Stimulated activated CD8-positive, alpha-beta memory T cell treated with anti-CD3 and anti-CD28 coated beads, Interleukin-2, amount 100 ng/mL, for 48 hours (primary cell): ENCODE measurements around the gene NLGN1.

Source experiments
- DNase-seq, 2 donors: peaks; one replicate each; pipeline ENCODE4 v3.0.0-alpha.2; 2020; ENCODE audit warnings: low read depth in 2 of 2

The NLGN1 gene

GRCh38 chr3:173902871-173903270 is 505.3 kb downstream of the NLGN1 start:
- no peak for DNase-seq

- no peak for DNase-seq
Observed at GRCh38 chr3:173905381-173905780, 507.8 kb downstream of the NLGN1 start.

- DNase-seq = no peak
Observed at GRCh38 chr3:173911446-173911845, 513.9 kb downstream of the NLGN1 start.

- DNase-seq = no peak
Observed at GRCh38 chr3:173912126-173912525, 514.6 kb downstream of the NLGN1 start.

DNA sequence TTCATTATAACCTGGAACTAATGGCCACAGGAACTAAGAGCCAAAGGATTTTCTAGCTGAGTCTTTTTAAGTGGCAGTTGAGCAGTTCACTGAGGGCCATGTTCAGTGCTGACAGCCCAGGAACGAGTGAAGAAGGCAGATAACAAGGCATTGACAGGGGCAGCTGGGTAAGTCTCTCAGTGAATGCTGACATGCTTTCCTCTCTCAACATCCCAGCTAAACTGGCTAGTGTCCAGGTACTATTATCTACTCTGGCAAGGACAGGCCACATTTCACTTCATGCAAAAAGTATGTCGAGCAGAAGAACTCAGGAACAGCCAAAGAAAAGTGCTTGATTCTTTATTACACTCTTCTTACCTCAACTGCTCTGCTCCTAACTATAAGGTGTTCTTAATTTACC is 515.9 kb downstream of the NLGN1 start:
- DNase-seq = no peak

DNA sequence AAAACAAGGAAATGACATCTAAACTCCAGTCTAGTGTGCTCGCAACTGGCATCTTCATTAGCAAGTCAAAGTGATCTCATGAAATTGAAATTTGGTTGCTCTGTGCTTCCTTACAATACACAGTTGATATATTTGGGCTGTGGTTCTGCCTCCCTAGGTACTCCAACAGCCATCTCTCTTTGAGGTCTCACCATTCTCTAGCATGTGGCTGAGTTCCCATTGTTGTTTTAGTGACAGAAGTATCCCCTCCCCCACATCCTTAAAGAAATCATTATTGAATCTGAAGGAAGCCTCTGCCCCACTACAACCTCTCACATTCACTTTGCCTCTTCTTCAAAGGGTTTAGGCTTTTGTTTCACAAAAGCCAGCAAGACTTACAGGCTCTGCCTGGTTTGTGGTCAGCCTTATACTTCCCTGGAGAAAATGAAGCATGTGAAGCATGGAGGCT is 516.5 kb downstream of the NLGN1 start:
- DNase-seq = no peak

- no peak for DNase-seq
Observed at GRCh38 chr3:173916799-173917198, 519.3 kb downstream of the NLGN1 start.

DNA sequence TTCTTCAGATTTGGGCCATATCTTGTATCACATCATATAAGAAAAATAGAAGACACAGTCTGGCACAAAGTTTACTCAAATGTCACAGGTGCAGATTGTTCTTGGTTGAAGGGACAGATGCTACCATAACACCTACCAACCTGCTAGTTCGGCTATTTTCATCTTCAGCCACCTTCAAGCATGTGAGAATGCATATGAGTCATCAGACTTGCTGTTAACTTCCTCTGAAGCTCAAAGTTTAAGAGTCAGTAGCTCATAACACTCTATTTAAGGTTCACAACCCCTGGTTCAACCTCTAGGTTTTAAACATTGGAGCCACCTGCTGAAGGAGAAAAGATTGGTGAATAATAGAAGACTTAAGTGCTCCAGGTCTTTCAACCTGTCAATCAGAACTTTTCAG is 522.8 kb downstream of the NLGN1 start:
- no peak for DNase-seq

DNA sequence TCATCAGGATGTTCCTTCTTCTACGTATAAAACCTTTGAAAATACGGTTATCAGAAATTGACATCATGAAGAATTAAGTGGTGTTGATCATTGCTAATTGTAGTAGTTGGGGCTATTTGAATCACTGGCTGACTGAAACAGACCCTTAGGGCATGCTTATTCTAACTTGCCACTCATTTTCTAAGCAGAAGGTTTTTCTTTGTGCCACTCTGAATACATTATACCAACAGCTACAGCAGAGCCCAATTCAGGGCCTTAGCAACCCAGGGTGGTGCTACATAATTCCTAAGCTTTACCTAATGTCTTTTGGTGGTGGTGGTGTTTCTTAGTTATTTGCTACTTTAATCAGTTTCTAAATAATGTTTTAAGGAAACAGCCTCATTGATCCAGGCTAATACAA is 524.2 kb downstream of the NLGN1 start:
- no peak for DNase-seq

GRCh38 chr3:173923204-173923603 is 525.7 kb downstream of the NLGN1 start:
- no peak for DNase-seq

DNA sequence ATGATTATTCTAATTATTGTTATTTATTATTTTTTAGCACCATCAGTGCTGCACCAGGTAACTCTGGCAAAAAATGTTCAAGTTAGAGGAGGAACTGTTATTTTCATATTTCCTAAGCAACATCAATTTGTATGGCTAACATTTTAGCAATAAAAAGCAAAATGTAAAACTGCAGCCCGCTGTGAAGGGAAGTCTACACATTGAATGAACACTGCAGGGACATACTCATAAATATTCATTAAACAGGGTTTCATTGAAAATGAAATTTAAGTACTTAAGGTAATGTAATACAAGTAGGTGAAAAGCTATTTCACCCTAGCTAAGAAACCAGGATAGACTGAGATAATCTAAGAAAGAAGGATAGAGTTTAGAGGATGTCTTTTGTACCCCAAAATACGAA is 532.7 kb downstream of the NLGN1 start:
- DNase-seq = no peak

DNA sequence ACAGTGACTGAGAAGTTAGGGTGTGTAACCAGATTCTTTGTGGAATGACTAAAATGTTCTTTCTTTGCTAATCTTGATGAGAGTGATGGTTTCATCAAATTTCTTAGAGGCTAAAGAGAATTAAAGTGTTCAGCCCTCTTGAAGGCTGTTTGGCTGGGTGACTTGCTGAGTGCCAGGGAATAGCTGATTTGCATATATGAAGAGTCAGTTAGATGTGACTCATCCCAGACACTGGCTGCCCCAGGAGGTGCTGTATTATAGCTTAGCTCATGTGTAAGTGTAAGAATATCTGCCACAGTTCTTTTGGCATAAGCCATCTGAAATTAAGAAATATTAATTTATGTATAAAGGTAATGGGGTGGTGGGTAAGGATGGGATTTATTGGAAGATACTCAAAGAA is 535.1 kb downstream of the NLGN1 start:
- no peak for DNase-seq

- DNase-seq = no peak
Observed at GRCh38 chr3:173933113-173933512, 535.6 kb downstream of the NLGN1 start.

DNA sequence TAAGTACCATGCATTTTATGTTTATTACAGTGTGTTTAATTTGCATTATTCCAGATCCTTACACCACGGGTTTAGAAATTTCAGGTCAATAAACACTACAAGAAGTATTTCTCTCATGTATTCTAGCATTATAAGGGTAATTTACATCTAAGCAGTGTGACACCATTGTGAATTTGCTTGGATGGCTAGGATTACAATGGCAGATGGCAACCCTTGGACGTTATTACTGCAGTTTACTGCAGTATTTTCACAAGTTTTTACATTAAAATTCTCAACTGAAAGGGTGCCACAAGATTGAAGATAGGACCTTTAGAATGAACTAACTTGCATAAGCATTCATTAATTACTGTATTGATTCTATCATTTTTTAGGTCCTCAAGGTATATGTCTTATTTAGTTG is 538.8 kb downstream of the NLGN1 start:
- DNase-seq = no peak

GRCh38 chr3:173938159-173938558 is 540.6 kb downstream of the NLGN1 start:
- no peak for DNase-seq

- DNase-seq = no peak
Observed at GRCh38 chr3:173938616-173939015, 541.1 kb downstream of the NLGN1 start.

DNA sequence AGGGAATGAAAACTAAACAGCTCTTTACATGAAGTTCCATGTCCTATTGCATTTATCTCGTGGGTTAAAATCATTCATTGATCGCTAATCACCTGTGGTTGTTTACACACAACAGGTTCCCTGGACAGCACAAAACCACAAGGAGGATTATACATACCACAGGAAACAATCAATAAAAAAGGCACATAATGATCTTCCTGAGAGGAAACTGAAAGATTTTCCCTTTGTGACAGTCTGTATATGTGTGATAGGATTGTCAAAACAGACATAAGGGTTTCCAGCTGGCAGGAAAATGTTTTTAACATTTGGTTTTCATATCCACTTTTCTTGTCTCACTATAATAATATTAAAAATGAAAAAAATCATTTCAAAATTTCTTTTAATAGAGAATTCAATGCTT is 541.8 kb downstream of the NLGN1 start:
- no peak for DNase-seq

- DNase-seq = no peak
Observed at GRCh38 chr3:173943264-173943663, 545.7 kb downstream of the NLGN1 start.

DNA sequence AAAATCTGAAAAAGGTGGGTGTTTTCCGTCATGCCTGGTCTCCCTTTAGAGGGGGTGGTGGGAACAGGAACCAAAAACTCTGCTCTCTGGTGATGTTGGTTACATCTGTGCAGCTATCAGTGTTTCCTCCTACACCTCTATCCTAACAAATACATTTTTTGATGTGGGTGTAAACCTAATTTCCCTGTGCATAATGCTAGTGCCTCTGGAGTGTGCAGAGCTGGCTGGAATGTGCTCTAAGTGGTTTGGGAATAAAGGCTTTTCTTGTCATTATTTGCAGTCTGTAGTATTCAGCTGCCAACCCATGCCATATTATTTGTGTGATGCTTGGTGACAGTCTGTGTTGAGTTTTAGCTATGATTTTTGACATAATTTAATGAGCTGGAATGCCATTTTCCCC is 547.6 kb downstream of the NLGN1 start:
- DNase-seq = no peak

DNA sequence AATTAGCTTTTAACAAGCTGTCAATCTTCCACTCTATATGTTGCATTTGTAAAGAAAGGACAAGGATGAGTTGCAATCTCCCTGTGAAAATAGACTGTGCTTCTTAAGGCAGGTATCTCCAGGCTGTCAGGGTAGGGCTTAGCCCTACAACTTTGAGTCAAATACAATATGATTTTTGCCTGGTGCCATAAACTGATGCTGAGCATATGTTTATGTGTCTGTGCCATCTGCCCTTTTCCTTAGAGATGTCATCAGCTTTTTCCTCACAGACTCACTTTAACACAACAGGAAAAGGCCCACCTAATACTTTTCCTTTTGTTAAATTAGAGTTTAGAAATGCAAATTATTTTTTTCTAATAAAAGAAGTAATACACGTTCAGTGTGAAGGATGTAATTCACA is 548.3 kb downstream of the NLGN1 start:
- no peak for DNase-seq

- no peak for DNase-seq
Observed at GRCh38 chr3:173954647-173955046, 557.1 kb downstream of the NLGN1 start.

DNA sequence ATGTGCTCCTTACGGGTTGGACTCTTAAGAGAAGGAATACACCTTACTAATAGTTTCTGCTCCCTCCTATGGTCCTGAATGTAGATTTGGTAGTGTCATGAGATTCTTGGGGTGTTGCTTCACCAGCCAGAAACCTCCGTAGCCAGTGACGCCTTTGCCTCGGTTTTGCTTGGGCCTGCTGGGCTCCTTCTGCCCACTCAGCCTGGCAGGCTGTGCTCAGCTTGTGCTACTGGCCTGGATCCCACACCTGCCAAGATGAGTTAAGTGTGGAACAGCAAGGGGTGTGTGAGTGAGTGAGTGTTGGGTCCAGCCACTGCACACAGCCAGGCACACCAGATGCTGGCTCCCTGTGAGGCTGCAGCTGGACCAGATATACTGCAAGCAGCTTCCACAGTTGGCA is 560.1 kb downstream of the NLGN1 start:
- no peak for DNase-seq

DNA sequence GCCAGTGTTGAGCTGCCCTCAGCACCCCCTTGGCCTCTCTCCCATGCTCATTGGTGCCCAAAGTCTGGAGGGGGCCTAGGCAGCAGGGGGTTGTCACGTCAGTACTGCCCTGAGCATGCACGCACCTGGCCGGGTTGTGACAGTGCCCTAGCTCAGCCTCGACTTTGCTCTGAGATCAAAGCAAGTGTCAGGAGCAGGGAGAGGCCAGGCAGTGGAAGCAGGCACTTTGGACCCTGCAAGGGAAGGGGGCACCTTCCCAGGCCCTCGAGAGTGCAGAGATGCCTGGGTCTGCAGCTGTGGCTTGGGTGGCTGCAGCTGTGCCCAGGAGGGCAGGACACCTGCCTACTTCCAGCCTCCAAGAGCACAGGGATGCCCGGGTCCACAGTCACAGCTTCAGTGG is 561.3 kb downstream of the NLGN1 start:
- DNase-seq = no peak

GRCh38 chr3:173970281-173970680 is 572.7 kb downstream of the NLGN1 start:
- DNase-seq = no peak

- DNase-seq = no peak
Observed at GRCh38 chr3:173976281-173976680, 578.7 kb downstream of the NLGN1 start.
